Keratinocyte (primary cell): ENCODE data around the gene GNB4.

ENCODE experiments used
- EZH2 ChIP-seq: IDR thresholded peaks from one replicate; pipeline ENCODE4 v1.6.1; 2012; ENCODE audit warnings: inconsistent platforms, mild to moderate bottlenecking, low read length, moderate library complexity
- TF ChIP-seq, protein P1 (sequence below), 3 experiments: IDR thresholded peaks in 1 of 3; conservative IDR thresholded peaks in 1 of 3; optimal IDR thresholded peaks in 1 of 3; 2 replicates in 2 of 3; 3 replicates in 1 of 3; pipeline versions ENCODE3 to v1.5.1; 2011; ENCODE audit warnings: low read length in 3 of 3, mild to moderate bottlenecking in 3 of 3, moderate library complexity in 2 of 3, control low read depth in 1 of 3, inconsistent platforms in 1 of 3; ENCODE audit not compliant: insufficient read depth in 2 of 3; ENCODE audit errors: extremely low read depth in 1 of 3

DNA sequence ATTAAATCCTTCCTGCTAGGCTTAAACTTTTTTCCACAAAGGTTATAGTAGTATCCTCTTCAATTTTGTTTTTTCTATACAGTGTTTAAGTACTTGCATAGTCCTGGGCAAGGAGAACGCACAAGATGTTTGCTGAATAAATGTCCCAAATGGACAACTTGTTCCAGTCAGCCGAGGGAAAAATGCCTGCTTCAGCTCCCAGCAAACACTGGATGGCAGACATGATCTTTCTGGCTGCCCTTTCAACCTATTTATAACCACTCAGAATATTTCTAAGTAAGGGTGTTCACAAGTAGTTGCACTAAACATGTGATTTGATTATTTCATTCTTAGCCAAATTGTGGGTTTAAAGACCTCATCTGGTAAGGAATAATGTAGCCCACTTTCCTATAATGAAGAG, 29.8 kb downstream of the GNB4 start:
- TF ChIP-seq, protein P1, sequence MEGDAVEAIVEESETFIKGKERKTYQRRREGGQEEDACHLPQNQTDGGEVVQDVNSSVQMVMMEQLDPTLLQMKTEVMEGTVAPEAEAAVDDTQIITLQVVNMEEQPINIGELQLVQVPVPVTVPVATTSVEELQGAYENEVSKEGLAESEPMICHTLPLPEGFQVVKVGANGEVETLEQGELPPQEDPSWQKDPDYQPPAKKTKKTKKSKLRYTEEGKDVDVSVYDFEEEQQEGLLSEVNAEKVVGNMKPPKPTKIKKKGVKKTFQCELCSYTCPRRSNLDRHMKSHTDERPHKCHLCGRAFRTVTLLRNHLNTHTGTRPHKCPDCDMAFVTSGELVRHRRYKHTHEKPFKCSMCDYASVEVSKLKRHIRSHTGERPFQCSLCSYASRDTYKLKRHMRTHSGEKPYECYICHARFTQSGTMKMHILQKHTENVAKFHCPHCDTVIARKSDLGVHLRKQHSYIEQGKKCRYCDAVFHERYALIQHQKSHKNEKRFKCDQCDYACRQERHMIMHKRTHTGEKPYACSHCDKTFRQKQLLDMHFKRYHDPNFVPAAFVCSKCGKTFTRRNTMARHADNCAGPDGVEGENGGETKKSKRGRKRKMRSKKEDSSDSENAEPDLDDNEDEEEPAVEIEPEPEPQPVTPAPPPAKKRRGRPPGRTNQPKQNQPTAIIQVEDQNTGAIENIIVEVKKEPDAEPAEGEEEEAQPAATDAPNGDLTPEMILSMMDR (optimal IDR thresholded peaks at IDR 0.05 in 1 of 3, IDR thresholded peaks at IDR 0.05 in 1 of 3, conservative IDR thresholded peaks at IDR 0.05 in 1 of 3; ENCODE audit: extremely low read depth in 1 of 3, insufficient read depth in 2 of 3, low read length in 3 of 3): peak in 2 of 3 experiments; percentile 42 to 57
- TF ChIP-seq EZH2: no peak
